GM21576 (cell line): Measurements from ENCODE around the gene EYA3.

Experiments
- ATAC-seq: cut with Tn5 transposase; IDR thresholded peaks from one replicate; pipeline ENCODE4 v1.9.1; 2021; ENCODE audit warnings: mild to moderate bottlenecking, moderate library complexity; ENCODE audit not compliant: unreplicated experiment

EYA3 gene

DNA sequence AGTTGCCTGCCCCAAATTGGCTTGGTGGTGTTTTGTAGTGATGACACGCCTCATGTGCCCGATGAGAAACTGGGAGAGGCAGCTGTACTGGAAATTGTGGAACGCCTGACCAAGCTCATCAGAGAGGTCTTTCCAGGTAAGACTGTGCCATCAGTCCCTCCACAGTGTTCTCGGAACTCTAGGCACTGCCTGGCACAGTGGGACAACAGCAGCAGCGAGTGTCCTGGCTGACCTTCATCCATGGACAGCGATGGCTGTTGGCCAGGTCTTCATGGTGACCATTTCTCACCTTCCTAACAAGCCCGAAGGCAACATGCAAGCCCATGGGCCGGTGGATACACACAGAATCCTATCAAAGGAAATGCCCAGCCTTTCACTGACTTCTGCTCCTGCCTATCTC lies 139.4 kb downstream of the EYA3 start:
- no peak for ATAC-seq

DNA sequence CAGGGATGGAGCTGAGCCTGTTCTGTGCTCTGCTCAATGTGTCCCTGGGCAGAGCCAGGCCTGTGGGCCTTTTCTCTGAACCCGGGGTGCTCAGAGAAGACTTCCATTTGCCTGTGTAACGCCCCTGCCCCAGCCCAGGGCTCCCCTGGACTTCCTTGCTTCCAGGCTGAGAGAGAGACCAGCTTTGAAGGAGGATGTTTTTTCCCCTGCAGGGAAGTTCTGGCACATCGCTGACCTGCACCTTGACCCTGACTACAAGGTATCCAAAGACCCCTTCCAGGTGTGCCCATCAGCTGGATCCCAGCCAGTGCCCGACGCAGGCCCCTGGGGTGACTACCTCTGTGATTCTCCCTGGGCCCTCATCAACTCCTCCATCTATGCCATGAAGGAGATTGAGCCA lies 143.4 kb downstream of the EYA3 start:
- ATAC-seq = no peak

DNA sequence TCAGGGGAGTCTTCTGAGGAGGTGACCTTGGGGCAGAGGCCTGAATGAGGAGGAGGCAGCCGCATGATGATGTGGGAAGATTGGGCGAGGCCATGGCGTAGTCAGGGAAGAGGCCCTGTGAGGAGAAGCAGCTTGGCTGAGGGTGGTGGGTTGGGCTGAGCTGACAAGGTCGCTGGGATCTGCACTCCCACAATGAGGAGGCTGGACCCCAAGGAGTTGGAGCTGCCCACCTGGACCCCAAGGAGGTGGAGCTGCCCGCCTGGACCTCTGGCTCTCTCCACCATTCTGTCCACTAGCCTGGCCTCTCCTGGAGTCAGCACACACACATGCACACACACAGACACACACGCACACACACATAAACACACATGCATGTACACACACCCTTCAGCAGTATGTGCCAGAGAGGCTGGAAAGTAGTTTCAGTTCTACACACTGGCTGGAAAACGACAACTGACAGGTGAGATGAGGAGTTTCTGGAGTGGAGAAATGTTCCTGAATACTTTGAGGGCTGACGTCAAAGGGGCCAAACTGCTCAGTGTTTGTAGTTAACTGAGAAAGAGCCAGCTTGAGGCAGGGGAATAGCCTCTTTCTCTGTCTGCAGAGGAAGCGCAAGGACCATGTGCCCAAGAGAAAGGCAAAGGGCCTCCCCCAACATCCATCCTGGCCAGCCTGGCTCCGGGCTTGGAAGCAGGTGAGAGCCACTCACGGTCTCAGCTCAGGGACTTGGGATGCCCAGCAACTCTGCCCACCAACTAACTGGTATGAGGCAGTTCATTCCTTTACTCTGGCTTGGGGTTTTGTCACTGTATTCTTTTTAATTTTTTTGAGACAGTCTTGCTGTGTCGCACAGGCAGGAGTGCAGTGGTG lies 146.5 kb downstream of the EYA3 start:
- ATAC-seq = no peak

- no peak for ATAC-seq
Measured at GRCh38 chr1:27940870-27941560, 147.4 kb downstream of the EYA3 start.

- ATAC-seq = no peak
Measured at GRCh38 chr1:27940297-27940696, 148.1 kb downstream of the EYA3 start.

- no peak for ATAC-seq
Measured at GRCh38 chr1:27938488-27938887, 149.9 kb downstream of the EYA3 start.

GRCh38 chr1:27937524-27937836 lies 150.9 kb downstream of the EYA3 start:
- ATAC-seq = no peak

DNA sequence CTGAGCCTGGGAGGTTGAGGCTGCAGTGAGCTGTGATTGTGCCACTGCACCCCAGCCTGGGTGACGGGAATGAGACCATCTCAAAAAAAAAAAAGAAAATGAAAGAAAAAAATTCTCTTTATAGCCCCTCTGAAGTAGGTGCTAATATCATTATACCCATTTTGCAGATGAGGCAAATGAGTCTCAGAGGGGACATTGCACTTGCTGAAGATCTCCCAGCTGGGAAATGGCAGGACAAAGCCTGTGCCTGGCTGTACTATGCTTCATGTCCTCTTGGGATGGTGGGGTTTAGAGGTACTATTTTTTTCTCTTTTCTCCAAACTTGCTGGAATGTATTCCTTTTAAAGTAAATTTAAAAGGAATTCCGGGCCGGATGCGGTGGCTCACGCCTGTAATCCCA lies 152.0 kb downstream of the EYA3 start:
- ATAC-seq = no peak

DNA sequence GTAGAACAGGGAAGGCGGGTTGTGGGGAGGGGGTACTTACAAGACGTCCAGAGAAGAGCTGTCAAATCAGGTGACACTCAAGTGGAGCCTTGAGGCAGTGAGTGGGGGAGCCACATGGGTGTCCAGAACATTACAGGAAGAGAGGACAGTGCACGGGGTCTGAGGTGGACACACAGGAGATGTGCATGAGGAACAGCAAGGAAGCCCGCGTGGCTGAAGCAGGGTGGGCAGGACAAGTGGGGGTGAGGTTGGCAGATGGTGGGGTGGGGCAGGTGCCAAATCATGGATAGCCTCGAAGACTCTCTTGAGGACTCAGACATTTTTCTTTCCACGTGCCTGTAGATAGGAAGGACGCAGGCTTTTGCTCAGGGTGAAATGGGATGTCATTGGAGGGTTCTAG lies 152.7 kb downstream of the EYA3 start:
- ATAC-seq = no peak

DNA sequence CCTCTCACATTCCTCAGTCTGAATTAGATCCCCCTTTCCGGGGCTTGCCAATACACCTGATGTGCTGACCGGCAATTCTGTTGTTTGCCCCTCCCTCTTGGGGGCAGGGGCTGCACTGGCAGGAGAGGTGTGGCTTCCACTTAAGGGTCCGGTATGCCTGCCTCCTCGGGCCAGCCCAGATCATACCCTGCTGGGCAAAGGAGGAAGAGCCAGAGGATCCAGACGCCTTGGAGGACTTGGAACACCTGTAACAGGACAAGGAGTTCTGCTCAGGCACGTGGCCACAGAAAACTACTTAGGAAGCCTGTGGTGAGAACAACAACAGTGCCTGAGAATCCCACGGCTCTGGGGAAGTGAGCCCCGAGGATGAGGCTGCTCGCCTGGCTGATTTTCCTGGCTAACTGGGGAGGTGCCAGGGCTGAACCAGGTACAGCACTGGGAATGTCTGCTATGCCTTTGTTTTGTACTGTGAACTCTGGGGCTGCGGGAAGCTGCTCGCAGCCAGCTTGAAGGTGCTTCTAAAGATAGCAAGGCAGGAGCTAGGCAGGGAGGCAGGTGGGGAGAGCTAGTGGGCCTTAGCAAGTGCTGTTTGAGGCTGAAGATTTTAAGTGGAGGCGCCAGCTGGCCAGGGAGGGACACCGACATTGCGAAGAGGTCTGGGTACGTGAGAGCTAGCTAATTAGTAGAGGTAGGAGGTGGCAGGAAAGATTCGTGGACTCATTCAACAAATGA lies 153.4 kb downstream of the EYA3 start, which contains the start of gene SMPDL3B:
Gene SMPDL3B, plus strand, starts transcription at position 183 of the 732 bp plus-strand sequence. Its CDS starts 184 bp downstream, at position 367.
- ATAC-seq = no peak

GRCh38 chr1:27931759-27932158 lies 156.7 kb downstream of the EYA3 start:
- ATAC-seq = no peak

- no peak for ATAC-seq
Measured at GRCh38 chr1:27931184-27931583, 157.2 kb downstream of the EYA3 start.

DNA sequence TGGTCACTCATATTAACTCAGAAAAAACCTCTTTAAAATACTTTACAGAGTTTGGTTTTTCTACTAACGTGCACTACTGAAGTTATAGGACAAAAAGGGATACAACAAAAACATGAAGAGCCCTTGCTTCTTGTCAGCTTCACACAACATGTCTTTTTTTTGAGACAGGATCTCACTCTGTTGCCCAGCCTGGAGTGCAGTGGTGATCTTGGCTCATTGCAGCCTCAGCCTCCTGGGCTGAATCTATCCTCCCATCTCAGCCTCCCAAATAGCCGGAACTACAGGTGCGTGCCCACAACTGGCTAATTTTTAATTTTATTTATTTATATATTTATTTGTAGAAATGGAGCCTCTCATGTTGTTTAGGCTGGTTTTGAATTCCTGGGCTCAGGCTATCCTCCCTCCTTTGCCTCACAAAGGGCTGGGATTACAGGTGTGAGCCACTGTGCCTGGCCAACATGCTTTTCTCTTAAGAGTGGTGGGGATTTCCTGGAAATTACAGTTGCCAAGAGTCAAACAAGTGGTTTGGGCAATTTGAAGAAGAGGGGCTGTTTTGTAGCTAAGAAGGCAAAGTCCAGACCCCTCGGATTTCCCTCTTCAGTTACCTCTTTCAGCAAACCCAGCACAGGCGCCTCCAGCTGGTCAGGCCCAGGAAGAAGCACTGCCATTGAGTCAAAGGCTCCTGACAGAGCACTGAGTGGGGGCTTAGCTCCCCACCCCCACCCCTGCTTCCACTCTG lies 160.0 kb downstream of the EYA3 start:
- ATAC-seq = no peak

GRCh38 chr1:27922272-27922671 lies 166.1 kb downstream of the EYA3 start:
- no peak for ATAC-seq
